ENCODE measurements around the gene PGAM5. TPM values are rescaled to one million over a fixed set of nuclear protein-coding genes. Genes with fewer than 3 reads are reported as not detected.

The PGAM5 gene
- total and polyA plus RNA-seq, 10 of the 15 experiments (the other 5 are each of a cell fraction or from before 2014, with no cell fraction given) = 8.2 to 90.9 (median 45.3) TPM

DNA sequence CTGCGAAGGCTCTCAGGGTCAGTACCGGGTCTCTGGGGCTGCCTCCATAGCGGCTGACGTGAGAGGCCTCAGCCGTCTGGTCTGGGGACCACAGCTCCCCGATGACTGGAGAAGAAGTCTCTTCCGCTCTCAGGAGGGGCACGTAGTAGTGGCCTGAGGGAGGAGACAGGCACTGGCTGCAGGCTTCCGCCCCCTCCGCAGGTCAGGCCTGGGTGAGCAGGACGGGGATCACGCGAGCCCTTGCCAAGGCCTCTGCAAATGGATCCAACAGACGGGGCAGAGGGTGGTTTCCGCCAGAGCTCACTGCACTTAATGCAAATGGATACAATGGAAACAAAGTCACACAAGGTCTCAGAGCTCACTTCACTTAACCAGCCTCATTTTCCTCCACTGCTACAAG, 26.3 kb downstream of the PGAM5 start:
- ChIA-PET SMC1A (ENCODE audit: uncharacterized antibody, unreplicated experiment) (no interaction called here), POLR2A (no interaction called here), RAD21 (ENCODE audit: unreplicated experiment) (no interaction called here), CTCF (interaction anchor here (0.7 kb wide), 1 partner anchor 91 kb away, joined by 3 read pairs; no protein-coding TSS in a partner anchor)
- no peak overlapping the region for H3K9ac ChIP-seq (ENCODE audit: control insufficient read depth, insufficient read depth, low read length)
- H4K20me1 ChIP-seq (ENCODE audit: control insufficient read depth, insufficient read depth) = no peaks in the 10 kb centered on the region
- no peak for TF ChIP-seq YBX1 (IDR thresholded peaks at IDR 0.05)
- no peak for TF ChIP-seq ATF7 (IDR thresholded peaks at IDR 0.05; ENCODE audit: low read depth)
- TF ChIP-seq MYC (IDR thresholded peaks at IDR 0.05; ENCODE audit: insufficient read depth, insufficient read length, insufficient replicate concordance, low read length, severe bottlenecking) = no peak
- no peak for TF ChIP-seq WRNIP1 (IDR thresholded peaks at IDR 0.05; ENCODE audit: borderline replicate concordance, low read depth, low read length)
- no peak for TF ChIP-seq HDGF (IDR thresholded peaks at IDR 0.05)
- TF ChIP-seq, protein P1, sequence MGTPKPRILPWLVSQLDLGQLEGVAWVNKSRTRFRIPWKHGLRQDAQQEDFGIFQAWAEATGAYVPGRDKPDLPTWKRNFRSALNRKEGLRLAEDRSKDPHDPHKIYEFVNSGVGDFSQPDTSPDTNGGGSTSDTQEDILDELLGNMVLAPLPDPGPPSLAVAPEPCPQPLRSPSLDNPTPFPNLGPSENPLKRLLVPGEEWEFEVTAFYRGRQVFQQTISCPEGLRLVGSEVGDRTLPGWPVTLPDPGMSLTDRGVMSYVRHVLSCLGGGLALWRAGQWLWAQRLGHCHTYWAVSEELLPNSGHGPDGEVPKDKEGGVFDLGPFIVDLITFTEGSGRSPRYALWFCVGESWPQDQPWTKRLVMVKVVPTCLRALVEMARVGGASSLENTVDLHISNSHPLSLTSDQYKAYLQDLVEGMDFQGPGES (IDR thresholded peaks at IDR 0.05) = no peak
- TF ChIP-seq, protein P2, sequence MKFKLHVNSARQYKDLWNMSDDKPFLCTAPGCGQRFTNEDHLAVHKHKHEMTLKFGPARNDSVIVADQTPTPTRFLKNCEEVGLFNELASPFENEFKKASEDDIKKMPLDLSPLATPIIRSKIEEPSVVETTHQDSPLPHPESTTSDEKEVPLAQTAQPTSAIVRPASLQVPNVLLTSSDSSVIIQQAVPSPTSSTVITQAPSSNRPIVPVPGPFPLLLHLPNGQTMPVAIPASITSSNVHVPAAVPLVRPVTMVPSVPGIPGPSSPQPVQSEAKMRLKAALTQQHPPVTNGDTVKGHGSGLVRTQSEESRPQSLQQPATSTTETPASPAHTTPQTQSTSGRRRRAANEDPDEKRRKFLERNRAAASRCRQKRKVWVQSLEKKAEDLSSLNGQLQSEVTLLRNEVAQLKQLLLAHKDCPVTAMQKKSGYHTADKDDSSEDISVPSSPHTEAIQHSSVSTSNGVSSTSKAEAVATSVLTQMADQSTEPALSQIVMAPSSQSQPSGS (IDR thresholded peaks at IDR 0.05; ENCODE audit: low read length) = no peak
- WGBS (ENCODE audit: insufficient coverage, insufficient replicate concordance, low lambda C conversion rate, missing lambda C conversion rate) = over 99% methylated on average over 15 of the region's 15 CpGs
- H3K4me3 ChIP-seq = no peak overlapping the region
- no peak overlapping the region for H3K27ac ChIP-seq (ENCODE audit: control insufficient read depth, insufficient read depth)
- no peak for FAIRE-seq
- H3K9me3 ChIP-seq (replicated peaks; ENCODE audit: control insufficient read depth, insufficient read depth, low read length) = no peaks in the 10 kb centered on the region
- H3K27me3 ChIP-seq (replicated peaks in 1 of 2; ENCODE audit: control insufficient read depth in 2 of 2, insufficient read depth in 2 of 2, low read length in 1 of 2) = no peaks in the 10 kb centered on the region
- no peak for ATAC-seq
- intact Hi-C loops (cut with micrococcal nuclease; ENCODE audit: unreplicated experiment) (no loop called here), in situ Hi-C loops (cut with MboI) (no loop called here)
- H2AFZ ChIP-seq (ENCODE audit: control insufficient read depth, low read depth, low read length) = no peak overlapping the region
- H3K4me2 ChIP-seq (ENCODE audit: control insufficient read depth, insufficient read depth) = no peak overlapping the region
- peaks cover 40% of the 10 kb centered on the region in 2 experiments for H3K36me3 ChIP-seq (ENCODE audit: control insufficient read depth in 2 of 2, insufficient read depth in 2 of 2, low read length in 1 of 2)
- DNase-seq (ENCODE audit: low read depth, low spot score) = no peak
- no peaks in the 10 kb centered on the region for H3K4me1 ChIP-seq (ENCODE audit: control insufficient read depth, insufficient read depth, low read length)
- BruUV-seq (replicated peaks) = no TSS peak
- no peaks in the 10 kb centered on the region for H3K79me2 ChIP-seq (ENCODE audit: control insufficient read depth, insufficient read depth, low read length)

Data from GM12878 (cell line).